Osteocyte (in vitro differentiated cells): ENCODE data around the gene CMSS1. TPM values are rescaled to one million over a fixed set of nuclear protein-coding genes. Genes with fewer than 3 reads are reported as not detected.

Experiments
- DNase-seq: peaks from one replicate; pipeline ENCODE4 v3.0.0; 2021; ENCODE audit warnings: mixed read lengths; ENCODE audit not compliant: unreplicated experiment; ENCODE audit errors: extremely low spot score
- H3K27ac Mint-ChIP-seq: one replicate; pipeline ENCODE4 v1.8.0; 2021; ENCODE audit warnings: mild to moderate bottlenecking, mixed read lengths; ENCODE audit not compliant: unreplicated experiment
- H3K27me3 Mint-ChIP-seq: one replicate; pipeline ENCODE4 v1.8.0; 2021; ENCODE audit warnings: mixed read lengths; ENCODE audit not compliant: unreplicated experiment
- H3K36me3 Mint-ChIP-seq: one replicate; pipeline ENCODE4 v1.8.0; 2021; ENCODE audit warnings: mixed read lengths; ENCODE audit not compliant: unreplicated experiment
- H3K4me1 Mint-ChIP-seq: one replicate; pipeline ENCODE4 v1.8.0; 2021; ENCODE audit warnings: mixed read lengths; ENCODE audit not compliant: unreplicated experiment
- H3K4me3 Mint-ChIP-seq: one replicate; pipeline ENCODE4 v1.8.0; 2021; ENCODE audit warnings: mild to moderate bottlenecking, moderate library complexity, mixed read lengths; ENCODE audit not compliant: unreplicated experiment
- H3K9me3 Mint-ChIP-seq: one replicate; pipeline ENCODE4 v1.8.0; 2021; ENCODE audit warnings: mixed read lengths; ENCODE audit not compliant: unreplicated experiment
- total RNA-seq: library from RNA; stranded (reverse); gene quantifications from 2 replicates; pipeline ENCODE4 v1.2.1, GENCODE V29; 2021
- TF ChIP-seq, protein P1 (sequence below): fragments of 200-600 bp; sonication (generic); IDR thresholded peaks from 2 replicates; pipeline ENCODE4 v1.5.0; 2021; ENCODE audit warnings: antibody characterized with exemption, mild to moderate bottlenecking, moderate library complexity

CMSS1 gene
- total RNA-seq, 1 donor from 2014 or later = 38.5 TPM

DNA sequence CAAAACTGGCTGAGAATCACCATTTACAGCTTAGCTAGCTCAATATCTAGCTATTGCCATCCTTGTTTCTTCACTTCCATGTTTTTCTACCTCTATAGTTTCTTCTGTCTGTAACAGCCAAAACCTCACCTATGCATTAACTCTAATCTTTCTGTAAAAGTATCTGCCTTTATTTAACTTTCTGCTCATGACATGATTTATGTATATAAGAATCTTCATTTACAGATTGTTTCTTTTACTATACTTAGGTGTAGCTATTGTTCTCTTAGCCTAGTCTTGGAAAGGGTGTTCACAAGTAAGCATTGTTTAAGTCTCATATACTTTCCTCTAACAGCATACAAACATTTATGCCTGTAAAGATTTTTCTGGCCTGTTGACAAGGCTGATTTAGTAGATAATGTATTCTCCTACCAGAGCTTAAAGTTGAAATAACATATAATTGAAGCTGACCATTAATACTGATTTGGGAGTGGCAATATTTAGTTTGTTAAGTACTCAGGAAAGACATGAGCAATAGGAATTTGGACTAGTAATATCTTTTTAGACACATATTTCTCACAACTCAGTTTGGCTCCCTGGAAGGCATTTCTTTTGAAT lies 287.3 kb downstream of the CMSS1 start:
- TF ChIP-seq, protein P1, sequence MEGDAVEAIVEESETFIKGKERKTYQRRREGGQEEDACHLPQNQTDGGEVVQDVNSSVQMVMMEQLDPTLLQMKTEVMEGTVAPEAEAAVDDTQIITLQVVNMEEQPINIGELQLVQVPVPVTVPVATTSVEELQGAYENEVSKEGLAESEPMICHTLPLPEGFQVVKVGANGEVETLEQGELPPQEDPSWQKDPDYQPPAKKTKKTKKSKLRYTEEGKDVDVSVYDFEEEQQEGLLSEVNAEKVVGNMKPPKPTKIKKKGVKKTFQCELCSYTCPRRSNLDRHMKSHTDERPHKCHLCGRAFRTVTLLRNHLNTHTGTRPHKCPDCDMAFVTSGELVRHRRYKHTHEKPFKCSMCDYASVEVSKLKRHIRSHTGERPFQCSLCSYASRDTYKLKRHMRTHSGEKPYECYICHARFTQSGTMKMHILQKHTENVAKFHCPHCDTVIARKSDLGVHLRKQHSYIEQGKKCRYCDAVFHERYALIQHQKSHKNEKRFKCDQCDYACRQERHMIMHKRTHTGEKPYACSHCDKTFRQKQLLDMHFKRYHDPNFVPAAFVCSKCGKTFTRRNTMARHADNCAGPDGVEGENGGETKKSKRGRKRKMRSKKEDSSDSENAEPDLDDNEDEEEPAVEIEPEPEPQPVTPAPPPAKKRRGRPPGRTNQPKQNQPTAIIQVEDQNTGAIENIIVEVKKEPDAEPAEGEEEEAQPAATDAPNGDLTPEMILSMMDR = no peak
- Mint-ChIP-seq H3K4me3 (no peak overlapping the region), H3K36me3 (peaks cover 2% of the 10 kb centered on the region), H3K4me1 (peaks cover 68% of the 10 kb centered on the region), H3K9me3 (no peaks in the 10 kb centered on the region), H3K27ac (peak overlapping the region; percentile 70), H3K27me3 (no peaks in the 10 kb centered on the region)
- no peak for DNase-seq

DNA sequence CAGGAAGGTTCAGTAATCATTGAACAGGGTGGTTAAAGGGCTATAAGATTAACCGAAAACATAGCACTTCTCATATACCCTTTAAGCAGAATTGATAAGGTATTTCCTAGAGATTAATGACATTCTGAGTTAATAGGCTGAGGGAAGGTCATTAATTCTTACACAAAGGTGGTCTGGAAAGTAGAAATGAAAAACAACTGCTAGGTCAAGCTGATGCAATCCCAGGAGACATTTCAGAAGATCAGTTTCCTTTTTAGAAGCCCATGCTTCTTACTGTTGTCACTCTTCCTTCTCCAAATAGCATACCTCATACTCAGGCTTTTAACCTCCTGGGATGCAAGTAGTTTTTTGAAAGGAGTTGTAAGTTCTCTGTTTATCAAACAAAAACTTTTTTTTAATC lies 287.8 kb downstream of the CMSS1 start:
- Mint-ChIP-seq H3K4me1 (peaks cover 67% of the 10 kb centered on the region), H3K9me3 (no peaks in the 10 kb centered on the region), H3K36me3 (peaks cover 2% of the 10 kb centered on the region), H3K4me3 (no peak overlapping the region), H3K27ac (peak overlapping the region; percentile 70), H3K27me3 (no peaks in the 10 kb centered on the region)
- no peak for DNase-seq
- TF ChIP-seq, protein P1 = no peak

GRCh38 chr3:100106094-100106493 lies 288.4 kb downstream of the CMSS1 start:
- Mint-ChIP-seq H3K36me3 (peaks cover 1% of the 10 kb centered on the region), H3K9me3 (no peaks in the 10 kb centered on the region), H3K27me3 (no peaks in the 10 kb centered on the region), H3K4me1 (peaks cover 64% of the 10 kb centered on the region), H3K4me3 (no peak overlapping the region), H3K27ac (peak overlapping the region; percentile 70)
- DNase-seq = no peak
- TF ChIP-seq, protein P1 = no peak

GRCh38 chr3:100106531-100107141 lies 289.0 kb downstream of the CMSS1 start:
- TF ChIP-seq, protein P1 = no peak
- no peak for DNase-seq
- no peaks in the 10 kb centered on the region for H3K36me3 Mint-ChIP-seq
- no peak overlapping the region for H3K4me3 Mint-ChIP-seq
- H3K9me3 Mint-ChIP-seq = no peaks in the 10 kb centered on the region
- H3K4me1 Mint-ChIP-seq = peaks cover 63% of the 10 kb centered on the region
- H3K27me3 Mint-ChIP-seq = no peaks in the 10 kb centered on the region
- peak overlapping the region; percentile 0 for H3K27ac Mint-ChIP-seq

DNA sequence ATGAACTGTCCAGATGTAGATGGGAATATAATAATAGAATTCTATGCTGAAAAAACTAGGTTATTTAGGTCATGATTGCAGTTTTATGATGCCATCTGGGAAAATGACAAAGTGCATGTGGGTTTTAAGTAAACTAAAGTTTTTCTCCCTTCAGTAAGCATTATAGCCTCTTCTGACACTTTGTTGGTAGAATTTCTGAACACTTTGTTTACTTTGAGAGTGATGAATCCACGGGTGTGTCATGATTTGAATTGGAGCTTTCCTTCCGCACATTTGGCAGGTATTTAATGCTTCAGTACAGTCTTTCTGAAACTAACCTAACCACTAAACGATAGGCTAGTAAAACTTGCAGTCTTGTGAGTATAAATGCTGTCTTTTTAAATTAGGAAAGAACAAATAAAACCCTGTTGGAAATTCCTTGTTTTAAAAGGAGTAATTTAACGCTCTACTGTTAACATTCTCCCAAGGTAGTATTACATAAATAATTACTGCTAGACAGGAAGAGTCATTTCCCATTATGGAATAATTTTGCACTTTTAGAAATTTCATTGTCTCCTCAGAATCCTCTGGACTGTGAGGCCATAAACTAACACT lies 289.7 kb downstream of the CMSS1 start:
- Mint-ChIP-seq H3K36me3 (no peaks in the 10 kb centered on the region), H3K27ac (peak overlapping the region; percentile 33), H3K4me1 (peaks cover 63% of the 10 kb centered on the region), H3K4me3 (no peak overlapping the region), H3K9me3 (no peaks in the 10 kb centered on the region), H3K27me3 (no peaks in the 10 kb centered on the region)
- DNase-seq = no peak
- TF ChIP-seq, protein P1 = no peak
